ENCODE results near the gene CCDC28A. TPM values are rescaled to one million over a fixed set of nuclear protein-coding genes. Genes with fewer than 3 reads are reported as not detected.

Gene CCDC28A
- total RNA-seq, 6 donors from 2014 or later: 12.7 to 39.6 (median 22.8) TPM

- DNase-seq (no peak), ATAC-seq (ENCODE audit: low FRiP score in 2 of 2) (peak in 1 of 2 donors; percentile 73)
- Histone ChIP-seq H3K36me3 (no peaks in the 10 kb centered on the region), H3K9me3 (no peaks in the 10 kb centered on the region), H3K4me1 (no peaks in the 10 kb centered on the region), H3K27ac (no peak overlapping the region), H3K4me3 (no peak overlapping the region), H3K27me3 (no peaks in the 10 kb centered on the region)
- TF ChIP-seq EP300 (IDR thresholded peaks at IDR 0.05) (no peak), POLR2A (IDR thresholded peaks at IDR 0.05) (no peak), CTCF (IDR thresholded peaks at IDR 0.05) (no peak), POLR2AphosphoS5 (IDR thresholded peaks at IDR 0.05) (no peak)
- WGBS, 2 donors: 84 to 90% methylated on average over 9 of the region's 9 CpGs
These were observed 31.6 kb downstream of the CCDC28A start for GRCh38 chr6:138805016-138805765.

- no peak overlapping the region for H3K27ac ChIP-seq
- no peak overlapping the region for H3K4me3 ChIP-seq
- no peaks in the 10 kb centered on the region for H3K4me1 ChIP-seq
- TF ChIP-seq EP300 (IDR thresholded peaks at IDR 0.05) (no peak), POLR2AphosphoS5 (IDR thresholded peaks at IDR 0.05) (no peak), POLR2A (IDR thresholded peaks at IDR 0.05) (no peak), CTCF (IDR thresholded peaks at IDR 0.05) (no peak)
- H3K27me3 ChIP-seq: no peaks in the 10 kb centered on the region
- ATAC-seq (ENCODE audit: low FRiP score in 2 of 2): no peak
- H3K9me3 ChIP-seq: no peaks in the 10 kb centered on the region
- WGBS, 2 donors: 94 to 100% methylated on average over 1 of the region's 1 CpG
- DNase-seq: no peak
- H3K36me3 ChIP-seq: no peaks in the 10 kb centered on the region
These were observed 33.3 kb downstream of the CCDC28A start for GRCh38 chr6:138806889-138807288.

- H3K9me3 ChIP-seq: no peaks in the 10 kb centered on the region
- WGBS, 2 donors: 88 to 92% methylated on average over 3 of the region's 3 CpGs
- H3K4me1 ChIP-seq: no peaks in the 10 kb centered on the region
- H3K27ac ChIP-seq: no peak overlapping the region
- no peak overlapping the region for H3K4me3 ChIP-seq
- no peaks in the 10 kb centered on the region for H3K27me3 ChIP-seq
- H3K36me3 ChIP-seq: no peaks in the 10 kb centered on the region
- no peak for DNase-seq
- no peak for TF ChIP-seq CTCF (IDR thresholded peaks at IDR 0.05)
- no peak for TF ChIP-seq EP300 (IDR thresholded peaks at IDR 0.05)
- ATAC-seq (ENCODE audit: low FRiP score in 2 of 2): no peak
These were observed 36.1 kb downstream of the CCDC28A start for GRCh38 chr6:138809677-138810076.

- H3K4me1 ChIP-seq: no peaks in the 10 kb centered on the region
- no peak overlapping the region for H3K27ac ChIP-seq
- H3K36me3 ChIP-seq: no peaks in the 10 kb centered on the region
- no peak overlapping the region for H3K4me3 ChIP-seq
- H3K27me3 ChIP-seq: no peaks in the 10 kb centered on the region
- ATAC-seq (ENCODE audit: low FRiP score in 2 of 2): no peak
- DNase-seq: no peak
- TF ChIP-seq CTCF (IDR thresholded peaks at IDR 0.05) (no peak), POLR2A (IDR thresholded peaks at IDR 0.05) (no peak), EP300 (IDR thresholded peaks at IDR 0.05) (no peak), POLR2AphosphoS5 (IDR thresholded peaks at IDR 0.05) (no peak)
- 68 to 70% methylated on average over 3 of the region's 3 CpGs for WGBS, 2 donors
- no peaks in the 10 kb centered on the region for H3K9me3 ChIP-seq
These were observed 38.3 kb downstream of the CCDC28A start for GRCh38 chr6:138811866-138812265.

All from upper lobe of left lung (tissue), 6 donors.